ENCODE results near the gene SS18. TPM values are rescaled to one million over a fixed set of nuclear protein-coding genes. Genes with fewer than 3 reads are reported as not detected.
A peak's percentile ranks its signal among the peaks of the same experiment; 100 is the strongest.

Gene SS18
- total and polyA plus RNA-seq, 2 of the 13 experiments (the other 11 are each of a cell fraction or from before 2014, with no cell fraction given) = 49.2 to 82.7 TPM

- TF ChIP-seq PRDM10 (CRISPR knock-in tag; IDR thresholded peaks at IDR 0.05; ENCODE audit: low read depth) = peak; percentile 100
- TF ChIP-seq, protein P1, sequence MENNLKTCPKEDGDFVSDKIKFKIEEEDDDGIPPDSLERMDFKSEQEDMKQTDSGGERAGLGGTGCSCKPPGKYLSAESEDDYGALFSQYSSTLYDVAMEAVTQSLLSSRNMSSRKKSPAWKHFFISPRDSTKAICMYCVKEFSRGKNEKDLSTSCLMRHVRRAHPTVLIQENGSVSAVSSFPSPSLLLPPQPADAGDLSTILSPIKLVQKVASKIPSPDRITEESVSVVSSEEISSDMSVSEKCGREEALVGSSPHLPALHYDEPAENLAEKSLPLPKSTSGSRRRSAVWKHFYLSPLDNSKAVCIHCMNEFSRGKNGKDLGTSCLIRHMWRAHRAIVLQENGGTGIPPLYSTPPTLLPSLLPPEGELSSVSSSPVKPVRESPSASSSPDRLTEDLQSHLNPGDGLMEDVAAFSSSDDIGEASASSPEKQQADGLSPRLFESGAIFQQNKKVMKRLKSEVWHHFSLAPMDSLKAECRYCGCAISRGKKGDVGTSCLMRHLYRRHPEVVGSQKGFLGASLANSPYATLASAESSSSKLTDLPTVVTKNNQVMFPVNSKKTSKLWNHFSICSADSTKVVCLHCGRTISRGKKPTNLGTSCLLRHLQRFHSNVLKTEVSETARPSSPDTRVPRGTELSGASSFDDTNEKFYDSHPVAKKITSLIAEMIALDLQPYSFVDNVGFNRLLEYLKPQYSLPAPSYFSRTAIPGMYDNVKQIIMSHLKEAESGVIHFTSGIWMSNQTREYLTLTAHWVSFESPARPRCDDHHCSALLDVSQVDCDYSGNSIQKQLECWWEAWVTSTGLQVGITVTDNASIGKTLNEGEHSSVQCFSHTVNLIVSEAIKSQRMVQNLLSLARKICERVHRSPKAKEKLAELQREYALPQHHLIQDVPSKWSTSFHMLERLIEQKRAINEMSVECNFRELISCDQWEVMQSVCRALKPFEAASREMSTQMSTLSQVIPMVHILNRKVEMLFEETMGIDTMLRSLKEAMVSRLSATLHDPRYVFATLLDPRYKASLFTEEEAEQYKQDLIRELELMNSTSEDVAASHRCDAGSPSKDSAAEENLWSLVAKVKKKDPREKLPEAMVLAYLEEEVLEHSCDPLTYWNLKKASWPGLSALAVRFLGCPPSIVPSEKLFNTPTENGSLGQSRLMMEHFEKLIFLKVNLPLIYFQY (CRISPR knock-in tag; IDR thresholded peaks at IDR 0.05; ENCODE audit: borderline replicate concordance) = peak; percentile 53; the same call in 1 of the 2 replicates
- TF ChIP-seq ZNF101 (CRISPR knock-in tag; IDR thresholded peaks at IDR 0.05; ENCODE audit: borderline replicate concordance, low read depth) = no peak
- 0 out of 2 replicates have a peak, but pooled peaks have one; percentile 76 for TF ChIP-seq HOXA9 (CRISPR knock-in tag; IDR thresholded peaks at IDR 0.05; ENCODE audit: borderline replicate concordance)
- peak; percentile 75; the same call in 1 of the 2 replicates for TF ChIP-seq ZNF350 (CRISPR knock-in tag; IDR thresholded peaks at IDR 0.05; ENCODE audit: borderline replicate concordance, low read depth)
- TF ChIP-seq BORCS8-MEF2B (CRISPR knock-in tag; IDR thresholded peaks at IDR 0.05) = peak; percentile 9; the same call in 1 of the 2 replicates
- TF ChIP-seq MIXL1 (CRISPR knock-in tag; IDR thresholded peaks at IDR 0.05) = no peak
- TF ChIP-seq MXD3 (CRISPR knock-in tag; IDR thresholded peaks at IDR 0.05) = peak; percentile 36; the same call in 1 of the 2 replicates
- TF ChIP-seq HNRNPL (IDR thresholded peaks at IDR 0.05; ENCODE audit: low read depth, low read length) = 0 out of 2 replicates have a peak, but pooled peaks have one; percentile 28
- peak; percentile 79; the same call in 1 of the 2 replicates for TF ChIP-seq ZNF564 (CRISPR knock-in tag; IDR thresholded peaks at IDR 0.05)
- peak; percentile 87 for TF ChIP-seq GABPB1 (CRISPR knock-in tag; IDR thresholded peaks at IDR 0.05)
- no peak for TF ChIP-seq AHR (CRISPR knock-in tag; IDR thresholded peaks at IDR 0.05)
- TF ChIP-seq, protein P2, sequence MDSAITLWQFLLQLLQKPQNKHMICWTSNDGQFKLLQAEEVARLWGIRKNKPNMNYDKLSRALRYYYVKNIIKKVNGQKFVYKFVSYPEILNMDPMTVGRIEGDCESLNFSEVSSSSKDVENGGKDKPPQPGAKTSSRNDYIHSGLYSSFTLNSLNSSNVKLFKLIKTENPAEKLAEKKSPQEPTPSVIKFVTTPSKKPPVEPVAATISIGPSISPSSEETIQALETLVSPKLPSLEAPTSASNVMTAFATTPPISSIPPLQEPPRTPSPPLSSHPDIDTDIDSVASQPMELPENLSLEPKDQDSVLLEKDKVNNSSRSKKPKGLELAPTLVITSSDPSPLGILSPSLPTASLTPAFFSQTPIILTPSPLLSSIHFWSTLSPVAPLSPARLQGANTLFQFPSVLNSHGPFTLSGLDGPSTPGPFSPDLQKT (CRISPR knock-in tag; IDR thresholded peaks at IDR 0.05; ENCODE audit: borderline replicate concordance) = no peak; the same call in 1 of the 2 replicates
- no peak for TF ChIP-seq TBX3 (IDR thresholded peaks at IDR 0.05; ENCODE audit: borderline replicate concordance)
- TF ChIP-seq ZSCAN31 (CRISPR knock-in tag; IDR thresholded peaks at IDR 0.05; ENCODE audit: low read depth) = no peak
- TF ChIP-seq ZBTB21 (CRISPR knock-in tag; IDR thresholded peaks at IDR 0.05) = no peak
- TF ChIP-seq ZNF33B (CRISPR knock-in tag; IDR thresholded peaks at IDR 0.05) = no peak
- peak; percentile 82 for TF ChIP-seq SAP130 (CRISPR knock-in tag; IDR thresholded peaks at IDR 0.05; ENCODE audit: low read depth)
- 0 out of 2 replicates have a peak, but pooled peaks have one; percentile 10 for TF ChIP-seq GATAD2A (CRISPR knock-in tag; IDR thresholded peaks at IDR 0.05)
These were observed at the start of gene SS18 (continued) for GRCh38 chr18:26090130-26091046.

Measured in HepG2 (cell line).